ENCODE measurements around the gene NSMCE1. TPM values are rescaled to one million over a fixed set of nuclear protein-coding genes. Genes with fewer than 3 reads are reported as not detected.

NSMCE1 gene
- total and polyA plus RNA-seq, 2 of the 4 experiments (the other 2 are of a cell fraction) = 47.5 to 120 TPM

- intact Hi-C loops (cut with micrococcal nuclease) (no loop called here), dilution Hi-C loops (cut with HindIII; ENCODE audit: low sequenced_read_pairs, unreplicated experiment) (no loop called here), in situ Hi-C loops (cut with MboI; ENCODE audit: low sequenced_read_pairs) (no loop called here)
- H3K18ac ChIP-seq (ENCODE audit: low read depth, low read length) = no peak overlapping the region
- H2BK20ac ChIP-seq (ENCODE audit: low read depth, low read length) = no peak overlapping the region
- H2BK15ac ChIP-seq (ENCODE audit: low read depth, low read length) = peak overlapping the region; percentile 0; the same call in 1 of the 3 replicates
- peaks cover 22% of the 10 kb centered on the region for H3K36me3 ChIP-seq (ENCODE audit: control insufficient read depth, insufficient read depth, low read length)
- H3K56ac ChIP-seq (ENCODE audit: extremely low read depth, insufficient read depth, low read length) = no peak overlapping the region
- 94% methylated on average over 8 of the region's 8 CpGs; no CpG with 5 or more reads in 1 of the 2 experiments for WGBS, 2 experiments (ENCODE audit: extremely low coverage in 2 of 2, insufficient read length in 1 of 2)
- H2AK5ac ChIP-seq (ENCODE audit: low read depth, low read length) = peak overlapping the region; percentile 67
- peaks cover 26% of the 10 kb centered on the region for H3K4me1 ChIP-seq (ENCODE audit: control insufficient read depth, insufficient read depth, low read length)
- H3K79me1 ChIP-seq (ENCODE audit: low read depth in 1 of 2, low read length in 2 of 2) = peaks cover 0 to 15% of the 10 kb centered on the region in 2 experiments; a peak in 2 of 4 replicates
- H2AK9ac ChIP-seq (replicated peaks; ENCODE audit: low read depth, low read length, poor library complexity) = no peak overlapping the region
- H2AFZ ChIP-seq (replicated peaks; ENCODE audit: low read length, poor library complexity) = no peak overlapping the region
- BruUV-seq (replicated peaks) = no TSS peak
- CTCF ChIA-PET = interaction anchor here (2.1 kb wide), 1 partner anchor 14 kb away, joined by 9 read pairs; no protein-coding TSS in a partner anchor
- POLR2A ChIA-PET (ENCODE audit: unreplicated experiment) = no interaction called here
- peak overlapping the region; percentile 25; the same call in 1 of the 2 replicates for H3K4ac ChIP-seq (ENCODE audit: low read depth, low read length)
- H2BK5ac ChIP-seq (ENCODE audit: low read depth, low read length, poor library complexity, severe bottlenecking) = no peak overlapping the region
- H3K9ac ChIP-seq (ENCODE audit: low read depth, low read length) = no peak overlapping the region
- H4K5ac ChIP-seq (ENCODE audit: low read depth, low read length) = peak overlapping the region; percentile 17
- H2BK120ac ChIP-seq (ENCODE audit: low read depth, low read length) = peak overlapping the region; percentile 46; the same call in 1 of the 2 replicates
- no peak overlapping the region for H3K27ac ChIP-seq (ENCODE audit: insufficient read depth, low read length)
- H3K27me3 ChIP-seq (ENCODE audit: control insufficient read depth, insufficient read depth, low read length) = no peaks in the 10 kb centered on the region
- peak overlapping the region; percentile 96 for H4K91ac ChIP-seq (ENCODE audit: insufficient read depth, low read depth, low read length)
- no peaks in the 10 kb centered on the region; the same call in 1 of the 2 replicates for H4K20me1 ChIP-seq (ENCODE audit: insufficient read depth, low read length)
- no peak overlapping the region for H3K23ac ChIP-seq (ENCODE audit: low read depth, low read length)
- no peak overlapping the region for H3K4me3 ChIP-seq (ENCODE audit: insufficient read depth, low read depth, low read length)
- no peak for TF ChIP-seq RCOR1 (IDR thresholded peaks at IDR 0.05; ENCODE audit: insufficient replicate concordance, low read length)
- no peak for TF ChIP-seq SMC3 (IDR thresholded peaks at IDR 0.05; ENCODE audit: low read depth, low read length)
- TF ChIP-seq USF2 (IDR thresholded peaks at IDR 0.05; ENCODE audit: low read depth, low read length) = no peak
- TF ChIP-seq CHD1 (IDR thresholded peaks at IDR 0.05; ENCODE audit: low read depth, low read length) = no peak
- TF ChIP-seq MAFK (IDR thresholded peaks at IDR 0.05; ENCODE audit: low read depth, low read length) = no peak
- TF ChIP-seq MAZ (IDR thresholded peaks at IDR 0.05; ENCODE audit: borderline replicate concordance, low read depth, low read length) = no peak
- no peak for TF ChIP-seq POLR2A (IDR thresholded peaks at IDR 0.05; ENCODE audit: low read depth, low read length)
- TF ChIP-seq NFE2L2 (IDR thresholded peaks at IDR 0.05; ENCODE audit: low read depth, low read length) = no peak
- no peak for TF ChIP-seq CEBPB (IDR thresholded peaks at IDR 0.05; ENCODE audit: low read depth, low read length)
- no peak for TF ChIP-seq ELK1 (IDR thresholded peaks at IDR 0.05; ENCODE audit: borderline replicate concordance, low read depth, low read length)
- no peak for TF ChIP-seq BHLHE40 (IDR thresholded peaks at IDR 0.05; ENCODE audit: low read depth, low read length)
- TF ChIP-seq CTCF (conservative IDR thresholded peaks at IDR 0.05; ENCODE audit: low read depth, low read length) = no peak
- no peak for TF ChIP-seq RFX5 (IDR thresholded peaks at IDR 0.05; ENCODE audit: low read depth, low read length)
- no peak for TF ChIP-seq MXI1 (IDR thresholded peaks at IDR 0.05; ENCODE audit: borderline replicate concordance, low read depth, low read length)
- no peak for TF ChIP-seq FOS (IDR thresholded peaks at IDR 0.05; ENCODE audit: low read depth, low read length)
- no peaks in the 10 kb centered on the region for H3K9me3 ChIP-seq (ENCODE audit: control insufficient read depth, insufficient read depth, low read length)
- no peak overlapping the region for H3K4me2 ChIP-seq (ENCODE audit: low read depth, low read length)
- DNase-seq = no peak
- 0 out of 2 replicates have a peak overlapping the region, but pooled peaks have one; percentile 8 for H3K14ac ChIP-seq (replicated peaks; ENCODE audit: low read depth, low read length)
- H3K9me1 ChIP-seq (ENCODE audit: insufficient read depth, low read length) = peaks cover 21% of the 10 kb centered on the region
- ATAC-seq (ENCODE audit: low read depth) = no peak
- H4K8ac ChIP-seq (ENCODE audit: low read depth in 2 of 2, low read length in 2 of 2) = no peak overlapping the region; a peak in 1 of 4 replicates
Observed at GRCh38 chr16:27220527-27220926, 48.0 kb downstream of the NSMCE1 start.
